HepG2 (cell line): Measurements from ENCODE around the gene CDK9. TPM values are rescaled to one million over a fixed set of nuclear protein-coding genes. Genes with fewer than 3 reads are reported as not detected.
A peak's percentile ranks its signal among the peaks of the same experiment; 100 is the strongest.

ENCODE experiments used
- AGO1 ChIP-seq: fragments of 200-400 bp; formaldehyde crosslinking; IDR thresholded peaks from 2 replicates; pipeline ENCODE4 v1.6.1; 2017; ENCODE audit warnings: mild to moderate bottlenecking, low read depth, low read length, moderate library complexity; ENCODE audit not compliant: poor library complexity, severe bottlenecking
- AKNA ChIP-seq: sonication (generic); formaldehyde crosslinking; IDR thresholded peaks from 2 replicates; pipeline ENCODE4 v1.4.0; 2020; ENCODE audit warnings: missing genetic modification reagents, borderline replicate concordance
- ARNT2 ChIP-seq: sonication (generic); formaldehyde crosslinking; IDR thresholded peaks from 2 replicates; pipeline ENCODE4 v1.8.0; 2022; ENCODE audit warnings: mild to moderate bottlenecking, low read depth, missing genetic modification reagents, moderate library complexity
- BRD4 ChIP-seq: sonication (generic); formaldehyde crosslinking; IDR thresholded peaks from 2 replicates; pipeline ENCODE4 v1.4.0; 2020; ENCODE audit warnings: missing genetic modification reagents
- CHD4 ChIP-seq: fragments of 200-600 bp; sonication (generic); IDR thresholded peaks from 2 replicates; pipeline ENCODE4 v1.7.0; 2017; ENCODE audit warnings: mild to moderate bottlenecking, low read length, borderline replicate concordance
- DBP ChIP-seq: sonication (generic); formaldehyde crosslinking; IDR thresholded peaks from 2 replicates; pipeline ENCODE4 v1.4.0; 2020; ENCODE audit warnings: missing genetic modification reagents; ENCODE audit errors: not compliant biosample characterization
- LCORL ChIP-seq, 2 experiments: fragments of 450-650 bp in 1 of 2; sonication (generic) in 1 of 2; formaldehyde crosslinking in 1 of 2; IDR thresholded peaks; 2 replicates each; pipeline versions ENCODE4 v1.5.0 to v1.6.1; 2017 to 2020; ENCODE audit warnings: antibody characterized with exemption in 1 of 2, missing genetic modification reagents in 1 of 2
- MED1 ChIP-seq: sonication (generic); formaldehyde crosslinking; IDR thresholded peaks from 2 replicates; pipeline ENCODE4 v1.4.0; 2020; ENCODE audit warnings: missing genetic modification reagents
- NFYB ChIP-seq: sonication (generic); formaldehyde crosslinking; IDR thresholded peaks from 2 replicates; pipeline ENCODE4 v1.4.0; 2020; ENCODE audit warnings: missing genetic modification reagents
- PHB2 ChIP-seq: fragments of 450-650 bp; IDR thresholded peaks from 2 replicates; pipeline ENCODE4 v1.6.1; 2018; ENCODE audit not compliant: partially characterized antibody
- RFXAP ChIP-seq: sonication (generic); formaldehyde crosslinking; IDR thresholded peaks from 2 replicates; pipeline ENCODE4 v1.4.0; 2020; ENCODE audit warnings: missing genetic modification reagents, borderline replicate concordance
- SOX5 ChIP-seq: IDR thresholded peaks from 2 replicates; pipeline ENCODE4 v1.6.1; 2016; ENCODE audit warnings: borderline replicate concordance
- SRSF1 ChIP-seq: fragments of 200-400 bp; formaldehyde crosslinking; optimal IDR thresholded peaks from 2 replicates; pipeline ENCODE3; 2017; ENCODE audit warnings: mild to moderate bottlenecking, low read depth, low read length, moderate library complexity
- TCF7 ChIP-seq: sonication (generic); IDR thresholded peaks from 2 replicates; pipeline ENCODE4 v1.6.1; 2016; ENCODE audit warnings: antibody characterized with exemption, low read depth
- ZBTB8A ChIP-seq: sonication (generic); formaldehyde crosslinking; IDR thresholded peaks from 2 replicates; pipeline ENCODE4 v1.4.0; 2020; ENCODE audit warnings: mild to moderate bottlenecking, low read depth, missing genetic modification reagents, borderline replicate concordance
- ZKSCAN8 ChIP-seq: IDR thresholded peaks from 2 replicates; pipeline ENCODE4 v1.6.1; 2016; ENCODE audit warnings: borderline replicate concordance, missing genetic modification reagents, missing compliant biosample characterization
- ZNF180 ChIP-seq: sonication (generic); formaldehyde crosslinking; IDR thresholded peaks from 2 replicates; pipeline ENCODE4 v1.4.0; 2020; ENCODE audit warnings: low read depth, missing genetic modification reagents, borderline replicate concordance
- ZNF281 ChIP-seq: sonication (generic); formaldehyde crosslinking; IDR thresholded peaks from 2 replicates; pipeline ENCODE4 v1.4.0; 2020; ENCODE audit warnings: missing genetic modification reagents, borderline replicate concordance
- ZNF337 ChIP-seq: sonication (generic); formaldehyde crosslinking; IDR thresholded peaks from 2 replicates; pipeline ENCODE4 v1.5.1; 2020; ENCODE audit warnings: missing genetic modification reagents, low read depth, mild to moderate bottlenecking, borderline replicate concordance
- ZNF598 ChIP-seq: sonication (generic); formaldehyde crosslinking; IDR thresholded peaks from 2 replicates; pipeline ENCODE4 v1.5.1; 2020; ENCODE audit warnings: mild to moderate bottlenecking, missing genetic modification reagents, borderline replicate concordance
- ZNF629 ChIP-seq: sonication (generic); formaldehyde crosslinking; conservative IDR thresholded peaks from 2 replicates; pipeline ENCODE4 v1.5.0; 2020; ENCODE audit warnings: missing genetic modification reagents
- ZNF792 ChIP-seq: IDR thresholded peaks from 2 replicates; pipeline ENCODE4 v1.6.1; 2016
- ZNF879 ChIP-seq: sonication (generic); formaldehyde crosslinking; IDR thresholded peaks from 2 replicates; pipeline ENCODE4 v1.8.1; 2023; ENCODE audit warnings: missing genetic modification reagents
- polyA plus RNA-seq, 8 experiments: library from polyadenylated mRNA; depleted of rRNA in 3 of 8; stranded (reverse) in 7 of 8; unstranded in 1 of 8; fragments of >200 nt; fragmentation: Illumina TruSeq in 4 of 8; extraction: Trizol in 4 of 8; gene quantifications; 2 replicates each; pipeline versions ENCODE4 v1.2.1 to v1.2.3, GENCODE V29; 2011 to 2016; ENCODE audit warnings: low read depth in 4 of 8, missing spikeins in 1 of 8, mixed read lengths in 1 of 8; ENCODE audit not compliant: insufficient read depth in 1 of 8
- total RNA-seq, 5 experiments: library from RNA; depleted of rRNA; stranded (reverse); fragments of >200 nt; fragmentation: Illumina TruSeq; extraction: Trizol; gene quantifications; 2 replicates each; pipeline ENCODE4 v1.2.3, GENCODE V29; 2016; ENCODE audit warnings: low read depth in 1 of 5

Gene CDK9
- total and polyA plus RNA-seq, 2 of the 13 experiments (the other 11 are each of a cell fraction or from before 2014, with no cell fraction given) = 16.8 to 21.5 TPM

GRCh38 chr9:127771570-127772189 lies 14.2 kb upstream of the CDK9 start (continued):
- TF ChIP-seq CHD4 (peak; percentile 20; the same call in 1 of the 2 replicates), RFXAP (CRISPR knock-in tag) (no peak), NFYB (CRISPR knock-in tag) (no peak), AGO1 (no peak), ZNF792 (CRISPR knock-in tag) (no peak), ZNF180 (CRISPR knock-in tag) (no peak), ZBTB8A (CRISPR knock-in tag) (no peak), ZNF281 (CRISPR knock-in tag) (no peak), ZNF879 (CRISPR knock-in tag) (no peak), ZKSCAN8 (CRISPR knock-in tag) (no peak), SRSF1 (no peak), ARNT2 (CRISPR knock-in tag) (no peak), PHB2 (no peak), BRD4 (CRISPR knock-in tag) (no peak), TCF7 (no peak), DBP (CRISPR knock-in tag) (no peak), MED1 (CRISPR knock-in tag) (no peak), LCORL (IDR thresholded peaks at IDR 0.05) (no peak), LCORL (CRISPR knock-in tag; IDR thresholded peaks at IDR 0.05) (no peak), AKNA (CRISPR knock-in tag) (no peak), ZNF598 (CRISPR knock-in tag) (no peak), ZNF629 (CRISPR knock-in tag) (peak; percentile 73), ZNF337 (CRISPR knock-in tag) (no peak), SOX5 (CRISPR knock-in tag) (no peak)
